Mucosa of descending colon (tissue), 3 donors: ENCODE results near the gene ECM1. TPM values are rescaled to one million over a fixed set of nuclear protein-coding genes. Genes with fewer than 3 reads are reported as not detected.

Source experiments
- ATAC-seq: fragments of 200-7000 bp; cut with Tn5 transposase; one replicate; pipeline ENCODE4 v1.9.1; 2020; ENCODE audit warnings: mild to moderate bottlenecking, moderate library complexity
- DNase-seq, 3 donors: peaks; one replicate each; pipeline ENCODE4 v3.0.0-alpha.2; 2020
- H3K36me3 ChIP-seq: fragments of 200-600 bp; one replicate; pipeline ENCODE4 v1.8.0; 2021; ENCODE audit warnings: low read depth, mild to moderate bottlenecking
- H3K4me1 ChIP-seq: fragments of 200-600 bp; one replicate; pipeline ENCODE4 v1.8.0; 2021; ENCODE audit warnings: low read depth, mild to moderate bottlenecking
- H3K4me3 ChIP-seq: fragments of 200-600 bp; one replicate; pipeline ENCODE4 v1.8.0; 2021; ENCODE audit warnings: mild to moderate bottlenecking
- H3K9me3 ChIP-seq: fragments of 200-600 bp; one replicate; pipeline ENCODE4 v1.8.0; 2021; ENCODE audit warnings: mild to moderate bottlenecking
- intact Hi-C, 2 donors: fragments of 100-400 bp; cut with DNase I in 1 of 2; cut with micrococcal nuclease in 1 of 2; formaldehyde crosslinking; loops; one replicate each; pipeline versions ENCODE4 v1.11.0 to v1.11.1; 2022; cut with DNase I, micrococcal nuclease
- total RNA-seq, 3 donors: library from RNA; stranded (reverse); fragmentation: NEBNext Ultra II Directional in 2 of 3; extraction: Animal tissue kit (Norgen Biotek cat#: 25700) in 2 of 3; gene quantifications; one replicate each; pipeline versions ENCODE4 v1.2.1 to v1.2.4, GENCODE V29; 2021 to 2023
- TF ChIP-seq, protein P1 (sequence below): fragments of 200-600 bp; IDR thresholded peaks from one replicate; pipeline ENCODE4 v1.8.0; 2022; ENCODE audit warnings: antibody characterized with exemption, mild to moderate bottlenecking
- donor health status: DM: no; HTN: no; CAD: no; lungs with moderate emphysema.
- donor health status: DM: no; HTN: no; CAD: no.
- donor health status: DM: no; HTN: yes; CAD: no.

ECM1 gene
- total RNA-seq, 3 donors from 2014 or later: 3.4 to 11.0 (median 8.8) TPM

DNA sequence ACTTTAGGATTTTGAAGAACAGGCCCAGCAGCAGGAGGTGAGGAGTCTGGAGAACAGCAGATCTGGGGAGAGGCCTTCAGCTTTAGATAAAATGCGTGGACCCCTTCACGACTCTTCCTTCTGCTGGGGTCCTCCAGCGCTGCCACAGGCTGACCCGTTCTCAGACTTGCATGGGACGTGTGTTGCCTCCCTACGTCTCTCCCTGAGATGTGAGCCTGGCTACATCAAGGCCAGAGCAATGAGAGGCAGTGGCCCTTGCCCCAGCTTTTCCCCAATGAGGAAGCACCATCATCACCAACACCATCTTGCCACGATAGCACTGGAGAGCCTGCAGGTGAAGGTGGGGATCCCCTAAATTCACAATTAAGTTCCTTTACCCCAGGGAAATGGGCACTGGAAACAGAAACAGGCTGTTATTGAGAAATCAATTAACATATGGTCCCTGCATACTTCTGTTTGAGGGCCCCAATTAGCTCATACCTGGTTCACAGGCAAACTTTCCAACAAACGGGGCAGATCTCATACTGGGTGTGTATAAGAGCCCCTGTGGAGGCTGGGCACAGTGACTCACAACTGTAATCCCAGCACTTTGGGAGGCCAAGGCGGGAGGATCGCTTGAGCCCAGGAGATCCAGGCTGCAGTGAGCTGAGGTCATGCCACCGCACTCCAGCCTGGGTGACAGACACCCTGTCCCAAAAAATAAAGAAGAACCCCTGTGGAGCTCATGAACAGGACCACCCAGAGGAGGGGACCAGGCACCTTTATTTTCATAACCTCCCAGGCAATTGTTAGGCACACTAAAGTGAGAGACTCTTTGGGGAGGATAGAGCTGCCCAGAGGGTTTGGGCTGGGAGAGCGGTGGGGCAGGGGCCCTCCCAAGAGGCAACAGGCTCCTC is 29.2 kb downstream of the ECM1 start:
- TF ChIP-seq, protein P1, sequence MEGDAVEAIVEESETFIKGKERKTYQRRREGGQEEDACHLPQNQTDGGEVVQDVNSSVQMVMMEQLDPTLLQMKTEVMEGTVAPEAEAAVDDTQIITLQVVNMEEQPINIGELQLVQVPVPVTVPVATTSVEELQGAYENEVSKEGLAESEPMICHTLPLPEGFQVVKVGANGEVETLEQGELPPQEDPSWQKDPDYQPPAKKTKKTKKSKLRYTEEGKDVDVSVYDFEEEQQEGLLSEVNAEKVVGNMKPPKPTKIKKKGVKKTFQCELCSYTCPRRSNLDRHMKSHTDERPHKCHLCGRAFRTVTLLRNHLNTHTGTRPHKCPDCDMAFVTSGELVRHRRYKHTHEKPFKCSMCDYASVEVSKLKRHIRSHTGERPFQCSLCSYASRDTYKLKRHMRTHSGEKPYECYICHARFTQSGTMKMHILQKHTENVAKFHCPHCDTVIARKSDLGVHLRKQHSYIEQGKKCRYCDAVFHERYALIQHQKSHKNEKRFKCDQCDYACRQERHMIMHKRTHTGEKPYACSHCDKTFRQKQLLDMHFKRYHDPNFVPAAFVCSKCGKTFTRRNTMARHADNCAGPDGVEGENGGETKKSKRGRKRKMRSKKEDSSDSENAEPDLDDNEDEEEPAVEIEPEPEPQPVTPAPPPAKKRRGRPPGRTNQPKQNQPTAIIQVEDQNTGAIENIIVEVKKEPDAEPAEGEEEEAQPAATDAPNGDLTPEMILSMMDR: no peak
- peaks cover 15% of the 10 kb centered on the region for H3K4me1 ChIP-seq
- H3K4me3 ChIP-seq: no peak overlapping the region
- intact Hi-C loops: no loop called here
- peak in 1 of 3 donors; percentile 14 for DNase-seq
- H3K9me3 ChIP-seq: no peaks in the 10 kb centered on the region
- no peaks in the 10 kb centered on the region for H3K36me3 ChIP-seq
- no peak for ATAC-seq

DNA sequence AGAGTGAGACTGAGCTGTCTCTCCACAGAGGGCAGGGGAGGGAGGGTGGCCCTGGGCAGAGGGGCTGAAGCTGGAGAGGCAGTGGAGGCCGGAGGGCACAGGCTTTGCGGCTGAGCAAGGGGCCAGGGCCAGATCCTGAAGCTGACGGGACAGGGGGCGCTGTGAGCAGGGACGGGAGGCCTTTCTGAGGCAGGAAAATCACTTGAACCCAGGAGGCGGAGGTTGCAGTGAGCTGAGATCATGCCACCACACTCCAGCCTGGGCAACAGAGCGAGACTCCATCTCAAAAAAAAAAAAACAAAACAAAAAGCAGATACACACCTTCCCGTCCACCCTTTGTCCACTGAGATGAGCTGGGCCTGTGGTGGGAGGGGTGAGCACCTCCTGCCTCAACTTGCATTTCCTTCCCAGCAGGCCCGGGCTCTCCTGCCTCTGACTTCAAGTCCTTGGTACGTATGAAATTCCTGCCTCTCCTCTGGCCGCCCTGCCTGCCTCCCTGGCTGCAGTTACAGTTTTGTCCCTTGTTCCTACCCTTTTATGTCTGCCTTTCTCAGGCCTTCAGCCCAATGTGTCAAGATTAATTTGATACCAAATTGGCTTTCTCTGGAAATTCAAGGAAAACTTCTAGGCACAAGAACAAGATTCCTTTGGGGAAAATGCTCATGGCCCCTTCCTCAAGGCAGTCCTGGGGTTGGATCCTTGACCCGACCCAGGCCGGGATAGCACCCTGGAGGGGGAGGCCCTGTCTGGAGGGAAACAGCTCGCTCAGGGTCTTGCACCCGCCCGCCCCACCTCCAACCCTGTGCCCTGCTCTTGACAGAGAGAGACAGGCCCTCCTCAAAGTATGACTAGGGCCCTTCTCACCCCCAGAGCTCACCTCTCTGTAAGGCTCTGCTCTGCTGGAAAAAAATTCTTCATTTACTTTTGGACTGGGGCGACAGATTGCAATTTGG is 30.1 kb downstream of the ECM1 start:
- TF ChIP-seq, protein P1: no peak
- no peak overlapping the region for H3K4me3 ChIP-seq
- H3K4me1 ChIP-seq: peaks cover 11% of the 10 kb centered on the region
- intact Hi-C loops: no loop called here
- no peaks in the 10 kb centered on the region for H3K36me3 ChIP-seq
- no peaks in the 10 kb centered on the region for H3K9me3 ChIP-seq
- ATAC-seq (no peak), DNase-seq (peak in 1 of 3 donors; percentile 25)

DNA sequence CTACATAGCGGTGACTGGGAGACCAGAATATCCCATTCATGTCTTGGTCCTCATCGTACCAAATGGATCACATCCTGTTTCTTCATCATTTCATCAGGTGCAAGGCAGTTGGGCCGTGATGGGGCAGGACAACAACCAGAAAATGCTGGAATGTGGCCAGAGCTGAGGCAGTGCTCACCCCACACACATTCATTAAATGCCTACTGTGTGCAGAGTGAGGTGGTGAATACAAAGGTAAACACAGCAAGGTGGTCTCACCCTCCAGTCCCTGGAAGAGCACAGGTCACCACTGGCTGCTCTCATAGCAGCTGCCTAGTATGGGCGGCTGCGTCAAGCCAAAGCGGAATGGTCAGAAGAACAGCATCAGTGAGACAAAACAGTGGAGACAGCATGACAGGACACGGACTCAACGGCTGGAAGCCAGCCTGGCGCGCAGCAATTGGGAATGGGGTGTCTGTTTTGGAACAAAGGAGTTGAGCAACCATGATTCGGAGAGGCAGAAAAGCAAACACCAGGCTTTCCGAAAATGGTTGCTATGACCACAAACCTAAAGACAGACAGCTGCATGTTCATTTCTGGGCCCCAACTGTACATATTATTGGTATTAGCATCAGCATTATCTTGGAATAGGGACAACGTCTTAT is 35.7 kb downstream of the ECM1 start:
- DNase-seq (no peak), ATAC-seq (peak; percentile 48)
- Histone ChIP-seq H3K4me3 (no peak overlapping the region), H3K36me3 (no peaks in the 10 kb centered on the region), H3K9me3 (no peaks in the 10 kb centered on the region), H3K4me1 (peaks cover 4% of the 10 kb centered on the region)
- intact Hi-C loops: no loop called here
- TF ChIP-seq, protein P1: no peak

DNA sequence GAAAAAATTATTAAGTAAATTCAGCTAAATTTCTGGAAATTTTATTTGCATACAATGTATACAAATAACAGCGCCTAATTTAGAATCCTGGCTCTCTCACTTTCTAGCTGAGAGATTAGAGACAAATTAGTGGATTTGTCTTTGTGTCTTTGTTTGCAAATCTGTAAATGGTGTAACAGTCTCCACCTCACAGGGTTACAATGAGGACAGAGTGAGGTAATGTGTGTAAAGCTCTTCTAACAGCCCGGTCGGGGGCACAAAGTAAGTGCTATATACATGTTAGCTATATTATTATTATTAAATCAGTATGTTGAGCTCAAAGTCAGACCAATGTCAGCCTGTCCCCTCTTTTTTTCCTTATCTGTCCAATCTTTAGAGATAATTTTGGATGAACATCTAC is 36.3 kb downstream of the ECM1 start:
- intact Hi-C loops: no loop called here
- DNase-seq: no peak
- TF ChIP-seq, protein P1: no peak
- Histone ChIP-seq H3K36me3 (no peaks in the 10 kb centered on the region), H3K9me3 (no peaks in the 10 kb centered on the region), H3K4me1 (peaks cover 4% of the 10 kb centered on the region), H3K4me3 (no peak overlapping the region)
- no peak for ATAC-seq

DNA sequence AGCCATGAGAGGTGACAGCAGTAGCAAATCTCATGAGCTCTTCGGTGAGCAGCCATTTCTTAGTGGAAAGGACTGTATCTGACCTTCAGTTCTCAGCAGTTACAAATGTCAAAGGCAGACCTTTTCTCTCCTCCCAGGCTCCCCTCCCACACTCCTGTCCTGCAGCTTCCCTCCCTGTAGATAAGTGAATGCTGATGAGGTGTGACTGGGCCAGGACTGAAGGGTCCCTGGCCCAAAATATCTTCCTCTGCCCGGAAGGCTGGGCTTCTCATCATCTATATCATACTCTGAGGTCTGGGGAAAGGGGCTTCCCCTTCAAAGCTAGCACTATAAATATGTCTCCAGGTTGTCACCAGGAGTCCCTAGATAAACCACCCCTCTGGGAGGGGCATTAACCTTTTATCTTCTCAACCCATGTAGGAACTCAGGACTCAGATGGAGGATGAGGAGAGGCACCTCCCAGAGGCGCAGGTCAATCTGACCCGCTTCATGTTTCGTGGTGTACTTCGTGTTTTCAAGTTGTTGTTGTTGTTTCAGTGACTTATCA is 37.6 kb downstream of the ECM1 start:
- TF ChIP-seq, protein P1: no peak
- peaks cover 7% of the 10 kb centered on the region for H3K4me1 ChIP-seq
- DNase-seq: no peak
- no peaks in the 10 kb centered on the region for H3K9me3 ChIP-seq
- intact Hi-C loops: no loop called here
- ATAC-seq: no peak
- no peak overlapping the region for H3K4me3 ChIP-seq
- no peaks in the 10 kb centered on the region for H3K36me3 ChIP-seq
